ENCODE results near the gene KRTAP10-10.

GRCh38 chr21:44596068-44596725 is 41.0 kb upstream of the KRTAP10-10 start:
- TF ChIP-seq CTCF (conservative IDR thresholded peaks at IDR 0.05 in 1 of 2, IDR thresholded peaks at IDR 0.05 in 1 of 2; ENCODE audit: low read depth in 1 of 2, low read length in 2 of 2) (no peak), EZH2 (IDR thresholded peaks at IDR 0.05; ENCODE audit: low read length, missing control alignments) (no peak)

Data from fibroblast of lung (primary cell).